Activated T-cell treated with anti-CD3 and anti-CD28 coated beads, Interleukin-2, amount 50 U/mL, for 72 hours (primary cell): ENCODE measurements around the gene MISP. TPM values are rescaled to one million over a fixed set of nuclear protein-coding genes. Genes with fewer than 3 reads are reported as not detected.
A peak's percentile ranks its signal among the peaks of the same experiment; 100 is the strongest.

Experiments used
- ATAC-seq, 2 donors: fragments of 150-1000 bp; cut with Tn5 transposase; replicated peaks in 1 of 2; 2 replicates each; pipeline ENCODE4 v1.10.0; 2021; ENCODE audit warnings: moderate library complexity in 2 of 2, mild to moderate bottlenecking in 1 of 2
- DNase-seq, 2 donors: peaks; one replicate each; pipeline ENCODE4 v3.0.0; 2021 to 2022; ENCODE audit warnings: mixed read lengths in 1 of 2
- H3K27ac Mint-ChIP-seq: one replicate; pipeline ENCODE4 v1.8.0; 2022; ENCODE audit warnings: mild to moderate bottlenecking, moderate library complexity, mixed read lengths
- H3K27me3 Mint-ChIP-seq: one replicate; pipeline ENCODE4 v1.8.0; 2022; ENCODE audit warnings: low read depth, mixed read lengths
- H3K36me3 Mint-ChIP-seq, 2 donors: one replicate each; pipeline ENCODE4 v1.8.0; 2022; ENCODE audit warnings: mixed read lengths in 2 of 2, mild to moderate bottlenecking in 1 of 2; ENCODE audit not compliant: insufficient read depth in 2 of 2
- H3K4me1 Mint-ChIP-seq: one replicate; pipeline ENCODE4 v1.8.0; 2022; ENCODE audit warnings: low read depth, mixed read lengths
- H3K4me3 Mint-ChIP-seq, 2 donors: one replicate each; pipeline ENCODE4 v1.8.0; 2022; ENCODE audit warnings: mild to moderate bottlenecking in 2 of 2, mixed read lengths in 2 of 2, moderate library complexity in 2 of 2
- H3K9me3 Mint-ChIP-seq, 2 donors: one replicate each; pipeline ENCODE4 v1.8.0; 2022; ENCODE audit warnings: mixed read lengths in 2 of 2
- total RNA-seq, 2 donors: library from RNA; stranded (reverse); gene quantifications; one replicate each; pipeline ENCODE4 v1.2.3, GENCODE V29; 2022

MISP gene
- total RNA-seq, 2 donors from 2014 or later: not detected

DNA sequence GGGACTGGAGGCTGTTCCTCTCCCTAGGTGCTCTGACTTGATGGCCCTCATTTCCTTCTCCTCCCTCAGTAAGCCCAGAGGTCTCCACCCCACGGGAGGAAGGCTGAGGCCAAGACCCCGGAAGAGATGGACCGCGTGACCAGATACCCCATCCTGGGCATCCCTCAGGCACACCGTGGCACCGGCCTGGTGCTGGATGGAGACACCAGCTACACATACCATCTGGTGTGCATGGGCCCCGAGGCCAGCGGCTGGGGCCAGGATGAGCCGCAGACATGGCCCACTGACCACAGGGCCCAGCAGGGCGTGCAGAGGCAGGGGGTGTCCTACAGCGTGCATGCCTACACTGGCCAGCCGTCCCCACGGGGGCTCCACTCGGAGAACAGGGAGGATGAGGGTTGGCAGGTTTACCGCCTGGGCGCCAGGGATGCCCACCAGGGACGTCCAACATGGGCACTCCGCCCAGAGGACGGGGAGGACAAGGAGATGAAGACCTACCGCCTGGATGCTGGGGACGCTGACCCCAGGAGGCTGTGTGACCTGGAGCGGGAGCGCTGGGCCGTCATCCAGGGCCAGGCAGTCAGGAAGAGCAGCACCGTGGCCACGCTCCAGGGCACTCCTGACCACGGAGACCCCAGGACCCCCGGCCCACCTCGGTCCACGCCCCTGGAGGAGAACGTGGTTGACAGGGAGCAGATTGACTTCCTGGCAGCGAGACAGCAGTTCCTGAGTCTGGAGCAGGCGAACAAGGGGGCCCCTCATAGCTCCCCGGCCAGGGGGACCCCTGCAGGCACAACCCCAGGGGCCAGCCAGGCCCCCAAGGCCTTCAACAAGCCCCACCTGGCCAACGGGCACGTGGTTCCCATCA is 6.1 kb downstream of the MISP start:
- peaks cover 2 to 3% of the 10 kb centered on the region in 2 donors for H3K9me3 Mint-ChIP-seq
- ATAC-seq (no peak), DNase-seq (no peak)
- no peak overlapping the region for H3K4me3 Mint-ChIP-seq
- H3K27me3 Mint-ChIP-seq: no peaks in the 10 kb centered on the region
- H3K4me1 Mint-ChIP-seq: no peaks in the 10 kb centered on the region
- H3K36me3 Mint-ChIP-seq: peaks cover 3 to 4% of the 10 kb centered on the region in 2 donors
- no peak overlapping the region for H3K27ac Mint-ChIP-seq

DNA sequence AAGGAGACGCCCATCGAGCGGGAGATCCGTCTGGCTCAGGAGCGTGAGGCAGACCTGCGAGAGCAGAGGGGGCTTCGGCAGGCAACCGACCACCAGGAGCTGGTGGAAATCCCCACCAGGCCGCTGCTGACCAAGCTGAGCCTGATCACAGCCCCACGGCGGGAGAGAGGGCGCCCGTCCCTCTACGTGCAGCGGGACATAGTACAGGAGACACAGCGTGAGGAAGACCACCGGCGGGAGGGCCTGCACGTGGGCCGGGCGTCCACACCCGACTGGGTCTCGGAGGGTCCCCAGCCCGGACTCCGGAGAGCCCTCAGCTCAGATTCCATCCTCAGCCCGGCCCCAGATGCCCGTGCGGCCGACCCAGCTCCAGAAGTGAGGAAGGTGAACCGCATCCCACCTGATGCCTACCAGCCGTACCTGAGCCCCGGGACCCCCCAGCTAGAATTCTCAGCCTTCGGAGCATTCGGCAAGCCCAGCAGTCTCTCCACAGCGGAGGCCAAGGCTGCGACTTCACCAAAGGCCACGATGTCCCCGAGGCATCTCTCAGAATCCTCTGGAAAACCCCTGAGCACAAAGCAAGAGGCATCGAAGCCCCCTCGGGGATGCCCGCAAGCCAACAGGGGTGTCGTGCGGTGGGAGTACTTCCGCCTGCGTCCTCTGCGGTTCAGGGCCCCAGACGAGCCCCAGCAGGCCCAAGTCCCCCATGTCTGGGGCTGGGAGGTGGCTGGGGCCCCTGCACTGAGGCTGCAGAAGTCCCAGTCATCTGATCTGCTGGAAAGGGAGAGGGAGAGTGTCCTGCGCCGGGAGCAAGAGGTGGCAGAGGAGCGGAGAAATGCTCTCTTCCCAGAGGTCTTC is 7.1 kb downstream of the MISP start:
- no peak overlapping the region for H3K4me3 Mint-ChIP-seq
- no peak overlapping the region for H3K27ac Mint-ChIP-seq
- DNase-seq (no peak), ATAC-seq (no peak)
- H3K9me3 Mint-ChIP-seq: peaks cover 2 to 3% of the 10 kb centered on the region in 2 donors
- no peaks in the 10 kb centered on the region for H3K27me3 Mint-ChIP-seq
- H3K36me3 Mint-ChIP-seq: peaks cover 3 to 4% of the 10 kb centered on the region in 2 donors
- H3K4me1 Mint-ChIP-seq: no peaks in the 10 kb centered on the region

DNA sequence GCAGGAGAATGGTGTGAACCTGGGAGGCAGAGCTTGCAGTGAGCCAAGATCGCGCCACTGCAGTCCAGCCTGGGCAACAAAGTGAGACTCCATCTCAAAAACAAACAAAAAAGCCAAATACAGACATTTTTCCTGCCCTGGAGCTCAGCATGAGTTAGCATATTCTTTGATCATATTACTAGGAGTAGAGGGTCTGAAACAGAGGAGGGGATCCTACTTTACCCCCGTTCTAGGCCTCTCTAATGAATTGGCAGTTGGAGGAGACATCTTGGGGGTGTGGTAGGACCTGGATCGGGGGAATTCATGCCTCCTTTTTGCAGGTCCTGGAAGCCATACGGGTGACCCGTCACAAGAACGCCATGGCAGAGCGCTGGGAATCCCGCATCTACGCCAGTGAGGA is 12.3 kb downstream of the MISP start:
- ATAC-seq (no peak), DNase-seq (no peak)
- peaks cover 8% of the 10 kb centered on the region for H3K27me3 Mint-ChIP-seq
- H3K9me3 Mint-ChIP-seq: peaks cover 2 to 3% of the 10 kb centered on the region in 2 donors
- no peak overlapping the region for H3K4me3 Mint-ChIP-seq
- no peaks in the 10 kb centered on the region for H3K4me1 Mint-ChIP-seq
- peaks cover 3 to 4% of the 10 kb centered on the region in 2 donors for H3K36me3 Mint-ChIP-seq
- no peak overlapping the region for H3K27ac Mint-ChIP-seq

DNA sequence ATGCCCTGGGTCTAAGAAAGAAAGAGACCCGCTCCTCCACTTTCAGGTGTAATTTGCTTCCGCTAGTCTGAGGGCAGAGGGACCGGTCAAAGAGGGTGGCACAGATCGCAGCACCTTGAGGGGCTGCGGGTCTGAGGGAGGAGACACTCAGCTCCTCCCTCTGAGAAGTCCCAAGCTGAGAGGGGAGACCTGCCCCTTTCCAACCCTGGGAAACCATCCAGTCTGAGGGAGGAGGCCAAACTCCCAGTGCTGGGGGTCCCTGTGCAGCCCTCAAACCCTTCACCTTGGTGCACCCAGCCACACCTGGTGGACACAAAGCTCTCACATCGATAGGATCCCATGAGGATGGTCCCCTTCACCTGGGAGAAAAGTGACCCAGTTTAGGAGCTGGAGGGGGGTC is 13.0 kb downstream of the MISP start:
- peaks cover 2 to 3% of the 10 kb centered on the region in 2 donors for H3K36me3 Mint-ChIP-seq
- H3K27me3 Mint-ChIP-seq: peaks cover 8% of the 10 kb centered on the region
- peaks cover 2 to 3% of the 10 kb centered on the region in 2 donors for H3K9me3 Mint-ChIP-seq
- no peak overlapping the region for H3K4me3 Mint-ChIP-seq
- H3K27ac Mint-ChIP-seq: no peak overlapping the region
- no peaks in the 10 kb centered on the region for H3K4me1 Mint-ChIP-seq
- ATAC-seq (no peak), DNase-seq (no peak)

DNA sequence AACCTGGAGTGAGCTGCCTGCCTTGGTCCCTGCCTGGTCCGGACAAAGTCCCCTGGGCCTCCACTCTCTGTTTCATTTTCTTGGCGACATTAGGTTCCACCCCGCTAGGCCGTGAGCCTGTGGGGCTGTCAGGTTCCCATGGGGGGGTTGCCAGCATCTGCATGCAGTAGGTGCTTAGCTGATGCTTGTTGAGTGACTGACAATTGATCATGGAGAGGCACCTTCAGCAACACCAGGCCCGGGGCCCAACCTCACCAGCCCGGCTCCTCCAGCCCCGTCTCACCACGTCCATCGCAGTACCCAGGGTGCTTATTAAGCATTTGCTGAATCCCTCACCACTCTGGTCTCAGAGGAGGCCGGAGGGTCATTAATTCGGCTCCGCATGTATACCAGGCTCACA is 13.4 kb downstream of the MISP start:
- DNase-seq: no peak
- peaks cover 2 to 3% of the 10 kb centered on the region in 2 donors for H3K9me3 Mint-ChIP-seq
- no peak overlapping the region for H3K27ac Mint-ChIP-seq
- H3K36me3 Mint-ChIP-seq: peaks cover 2 to 3% of the 10 kb centered on the region in 2 donors
- ATAC-seq: no peak
- H3K4me1 Mint-ChIP-seq: no peaks in the 10 kb centered on the region
- no peak overlapping the region for H3K4me3 Mint-ChIP-seq
- H3K27me3 Mint-ChIP-seq: peaks cover 8% of the 10 kb centered on the region

DNA sequence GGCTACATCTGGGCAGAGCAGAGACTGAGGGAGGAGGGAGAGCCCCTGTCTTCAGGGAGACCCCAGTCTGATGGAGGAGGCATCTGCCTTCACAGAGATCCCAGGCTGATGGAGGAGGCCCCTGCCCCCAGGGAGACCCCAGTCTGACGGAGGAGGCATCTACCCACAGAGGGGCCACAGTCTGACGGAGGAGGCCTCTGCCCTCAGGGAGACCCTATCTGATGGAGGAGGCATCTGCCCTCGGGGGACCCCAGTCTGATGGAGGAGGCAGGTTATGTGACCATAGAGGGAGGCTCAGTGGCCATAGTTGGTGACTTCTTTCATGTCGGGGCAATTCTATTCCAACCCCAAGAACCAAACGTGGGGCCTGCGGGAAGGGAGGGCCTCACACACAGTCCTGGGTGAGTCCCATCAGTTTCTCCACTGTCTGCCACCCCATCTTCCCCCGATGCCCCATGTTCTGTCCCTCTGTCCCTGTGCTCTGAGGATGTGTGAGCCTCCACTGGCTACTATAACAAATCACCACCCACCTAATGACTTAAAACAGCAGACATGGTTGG is 14.3 kb downstream of the MISP start:
- peaks cover 0 to 2% of the 10 kb centered on the region in 2 donors for H3K9me3 Mint-ChIP-seq
- no peak for DNase-seq
- peaks cover 1% of the 10 kb centered on the region for H3K4me1 Mint-ChIP-seq
- H3K36me3 Mint-ChIP-seq: no peaks in the 10 kb centered on the region
- no peak for ATAC-seq
- no peak overlapping the region for H3K4me3 Mint-ChIP-seq
- no peak overlapping the region for H3K27ac Mint-ChIP-seq
- peaks cover 8% of the 10 kb centered on the region for H3K27me3 Mint-ChIP-seq

DNA sequence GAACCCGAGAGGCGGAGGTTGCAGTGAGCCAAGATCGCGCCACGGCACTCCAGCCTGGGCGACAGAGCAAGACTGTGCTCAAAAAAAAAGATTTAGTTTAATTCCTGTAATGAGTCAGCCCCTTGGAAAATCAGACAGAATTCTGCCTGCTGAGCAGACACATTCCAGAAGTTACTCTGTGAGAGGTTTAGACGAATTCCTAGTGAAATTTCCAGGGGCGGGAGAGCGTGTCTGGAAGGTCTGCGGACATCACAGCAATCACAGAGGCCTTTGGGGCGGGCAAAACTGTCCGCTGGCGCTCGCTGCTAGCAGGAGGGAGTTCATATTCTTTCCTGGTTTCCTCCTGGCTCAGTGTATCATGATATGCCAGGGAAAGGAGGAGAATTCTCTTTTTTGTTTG is 17.5 kb downstream of the MISP start:
- Mint-ChIP-seq H3K9me3 (no peaks in the 10 kb centered on the region), H3K27ac (no peak overlapping the region), H3K4me1 (peaks cover 5% of the 10 kb centered on the region), H3K36me3 (no peaks in the 10 kb centered on the region), H3K27me3 (peaks cover 8% of the 10 kb centered on the region), H3K4me3 (no peak overlapping the region)
- no peak for DNase-seq
- no peak for ATAC-seq

DNA sequence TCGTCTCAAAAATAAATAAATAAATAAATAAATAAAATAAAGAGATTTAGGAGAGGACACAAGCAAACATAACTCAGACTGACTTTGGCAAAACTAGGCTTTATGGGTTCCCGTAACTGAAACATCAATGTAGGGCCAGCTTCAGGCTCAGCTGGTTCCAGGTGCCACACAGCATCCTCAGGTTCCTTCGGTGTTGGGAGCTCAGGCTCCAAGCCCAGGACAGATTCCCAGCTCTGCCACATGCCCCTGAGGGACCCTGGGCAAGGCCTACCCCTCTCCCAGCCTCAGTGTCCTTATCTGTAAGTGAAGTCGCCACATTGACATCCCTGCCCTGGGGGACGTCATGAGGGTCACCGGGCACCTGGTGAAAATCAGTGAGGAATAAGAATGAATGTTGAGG is 18.7 kb downstream of the MISP start:
- peaks cover 8% of the 10 kb centered on the region for H3K27me3 Mint-ChIP-seq
- no peak for ATAC-seq
- no peaks in the 10 kb centered on the region for H3K36me3 Mint-ChIP-seq
- no peak overlapping the region for H3K4me3 Mint-ChIP-seq
- H3K27ac Mint-ChIP-seq: no peak overlapping the region
- no peaks in the 10 kb centered on the region for H3K9me3 Mint-ChIP-seq
- H3K4me1 Mint-ChIP-seq: peaks cover 5% of the 10 kb centered on the region
- no peak for DNase-seq

DNA sequence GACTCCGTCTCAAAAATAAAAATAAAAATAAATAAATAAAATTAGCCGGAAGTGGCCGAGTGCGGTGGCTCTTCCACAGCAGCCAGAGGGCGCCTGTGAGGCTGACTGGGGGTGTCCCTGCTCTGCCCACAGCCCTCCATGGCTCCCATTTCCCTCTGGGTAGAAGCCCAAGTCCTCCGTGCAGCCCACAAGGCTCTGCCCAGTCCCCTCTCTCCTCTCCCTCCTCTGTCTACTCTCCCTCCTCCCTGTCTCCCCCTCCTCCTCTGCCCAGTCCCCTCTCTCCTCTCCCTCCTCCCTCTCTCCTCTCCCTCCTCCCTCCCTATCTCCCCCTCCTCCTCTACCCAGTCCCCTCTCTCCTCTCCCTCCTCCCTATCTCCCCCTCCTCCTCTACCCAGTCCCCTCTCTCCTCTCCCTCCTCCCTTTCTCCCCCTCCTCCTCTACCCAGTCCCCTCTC is 20.4 kb downstream of the MISP start:
- no peak overlapping the region for H3K4me3 Mint-ChIP-seq
- peak in 1 of 2 donors; percentile 40 for ATAC-seq
- H3K27me3 Mint-ChIP-seq: peaks cover 8% of the 10 kb centered on the region
- peaks cover 5% of the 10 kb centered on the region for H3K4me1 Mint-ChIP-seq
- H3K27ac Mint-ChIP-seq: no peak overlapping the region
- no peaks in the 10 kb centered on the region for H3K9me3 Mint-ChIP-seq
- H3K36me3 Mint-ChIP-seq: no peaks in the 10 kb centered on the region
- peak; percentile 14 to 42 for DNase-seq

DNA sequence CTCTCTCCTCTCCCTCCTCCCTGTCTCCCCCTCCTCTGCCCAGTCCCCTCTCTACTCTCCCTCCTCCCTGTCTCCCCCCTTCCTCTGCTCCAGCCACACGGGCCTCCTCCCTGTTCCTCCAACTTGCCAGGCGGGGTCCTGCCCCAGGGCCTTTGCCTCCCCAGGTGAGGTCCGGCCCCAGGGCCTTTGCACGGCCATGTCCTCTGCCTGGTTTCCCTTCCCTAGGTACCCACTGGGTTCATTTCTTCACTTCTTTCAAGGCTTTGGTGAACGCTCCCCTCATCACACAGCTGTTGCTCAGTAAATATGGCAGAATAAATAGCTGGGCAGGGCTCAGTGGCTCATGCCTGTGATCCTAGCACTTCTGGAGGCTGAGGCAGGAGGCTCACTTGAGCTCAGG is 21.2 kb downstream of the MISP start:
- H3K4me1 Mint-ChIP-seq: peaks cover 5% of the 10 kb centered on the region
- no peaks in the 10 kb centered on the region for H3K36me3 Mint-ChIP-seq
- H3K4me3 Mint-ChIP-seq: no peak overlapping the region
- H3K27me3 Mint-ChIP-seq: peaks cover 3% of the 10 kb centered on the region
- DNase-seq (no peak), ATAC-seq (no peak)
- H3K27ac Mint-ChIP-seq: no peak overlapping the region
- H3K9me3 Mint-ChIP-seq: no peaks in the 10 kb centered on the region

DNA sequence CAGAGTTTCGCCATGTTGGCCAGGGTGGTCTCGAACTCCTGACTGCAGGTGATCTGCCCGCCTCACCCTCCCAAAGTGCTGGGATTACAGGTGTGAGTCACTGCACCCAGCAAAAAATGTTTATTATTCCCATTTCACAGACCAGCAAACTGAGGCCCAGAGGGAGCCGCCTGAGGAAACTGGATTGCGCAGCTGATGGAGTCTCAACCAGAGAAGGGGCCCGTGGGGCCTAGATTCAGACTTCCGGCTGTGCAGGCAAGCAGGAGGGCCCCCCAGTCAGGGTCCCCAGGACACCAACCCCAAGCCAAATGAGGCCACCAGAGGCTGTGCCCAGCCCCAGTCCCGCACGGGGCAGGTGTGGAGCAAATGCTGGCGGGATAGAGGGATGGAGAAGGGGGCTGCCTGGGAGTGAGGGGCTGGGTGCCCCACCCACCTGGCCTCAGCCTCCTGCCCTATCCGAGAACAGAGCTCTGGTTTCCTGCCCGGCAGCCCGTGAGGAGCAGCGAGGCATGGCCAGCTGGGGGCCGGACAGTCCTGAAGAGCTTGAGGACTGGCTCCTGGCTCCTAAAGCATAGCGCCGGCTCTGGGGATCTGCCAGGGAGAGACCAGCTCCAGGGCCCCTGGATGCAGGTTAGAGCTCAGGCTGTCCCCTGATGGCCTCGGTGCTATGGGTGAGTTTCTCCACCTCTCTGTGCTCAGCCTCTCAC is 22.0 kb downstream of the MISP start:
- no peak overlapping the region for H3K4me3 Mint-ChIP-seq
- no peak for ATAC-seq
- H3K4me1 Mint-ChIP-seq: peaks cover 5% of the 10 kb centered on the region
- H3K9me3 Mint-ChIP-seq: no peaks in the 10 kb centered on the region
- H3K36me3 Mint-ChIP-seq: no peaks in the 10 kb centered on the region
- no peak for DNase-seq
- no peak overlapping the region for H3K27ac Mint-ChIP-seq
- no peaks in the 10 kb centered on the region for H3K27me3 Mint-ChIP-seq

DNA sequence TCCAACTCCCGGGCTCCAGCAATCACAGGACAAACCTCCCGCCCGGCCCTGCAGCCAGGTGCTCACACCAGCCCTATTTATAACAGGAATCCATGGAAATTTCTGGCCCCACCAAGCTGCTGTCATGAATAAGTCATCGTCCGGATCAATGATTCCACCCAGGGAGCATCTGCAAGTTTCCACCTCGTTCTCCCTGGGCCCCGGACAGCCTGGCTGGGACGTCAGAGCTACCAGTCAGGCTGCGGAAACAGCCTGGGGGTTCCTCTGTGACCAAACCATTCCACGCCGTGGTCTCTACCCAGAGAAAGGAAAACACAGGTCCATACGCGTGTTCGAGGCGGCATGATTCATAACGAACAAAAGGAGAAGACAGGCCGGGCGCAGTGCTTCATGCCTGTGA is 25.6 kb downstream of the MISP start:
- H3K36me3 Mint-ChIP-seq: no peaks in the 10 kb centered on the region
- no peak for DNase-seq
- ATAC-seq: no peak
- no peaks in the 10 kb centered on the region for H3K27me3 Mint-ChIP-seq
- no peaks in the 10 kb centered on the region for H3K9me3 Mint-ChIP-seq
- no peak overlapping the region for H3K4me3 Mint-ChIP-seq
- no peak overlapping the region for H3K27ac Mint-ChIP-seq
- H3K4me1 Mint-ChIP-seq: no peaks in the 10 kb centered on the region
